ENCODE data around the gene GALR2. TPM values are rescaled to one million over a fixed set of nuclear protein-coding genes. Genes with fewer than 3 reads are reported as not detected.

GALR2 gene
- total and polyA plus RNA-seq, 7 donors, result 0.05 to 0.22 (median 0.14) TPM; not detected in 3

GRCh38 chr17:76125391-76125675 lies 50.8 kb downstream of the GALR2 start:
- intact Hi-C loops (cut with DNase I), result no loop called here
- no peak overlapping the region for H3K27ac ChIP-seq
- H3K4me1 ChIP-seq, result no peaks in the 10 kb centered on the region
- no peaks in the 10 kb centered on the region for H3K27me3 ChIP-seq (ENCODE audit: insufficient read depth in 3 of 3, low read length in 2 of 3)
- H3K36me3 ChIP-seq (ENCODE audit: insufficient read depth in 1 of 2, low read depth in 1 of 2), result no peaks in the 10 kb centered on the region
- TF ChIP-seq CTCF (IDR thresholded peaks at IDR 0.05), result no peak
- DNase-seq, result no peak
- H3K9me3 ChIP-seq, result no peaks in the 10 kb centered on the region
- no peak for ATAC-seq
- no peak overlapping the region for H3K4me3 ChIP-seq
- 81 to 85% (median 84%) methylated on average over 5 of the region's 5 CpGs for WGBS, 3 donors

- no peak for ATAC-seq
- Histone ChIP-seq H3K9me3 (no peaks in the 10 kb centered on the region), H3K4me3 (no peak overlapping the region), H3K27me3 (ENCODE audit: insufficient read depth in 3 of 3, low read length in 2 of 3) (no peaks in the 10 kb centered on the region), H3K27ac (no peak overlapping the region), H3K4me1 (no peaks in the 10 kb centered on the region), H3K36me3 (ENCODE audit: insufficient read depth in 1 of 2, low read depth in 1 of 2) (no peaks in the 10 kb centered on the region)
- no peak for DNase-seq
- no peak for TF ChIP-seq CTCF (IDR thresholded peaks at IDR 0.05)
- intact Hi-C loops (cut with DNase I), result no loop called here
- 86 to 94% (median 93%) methylated on average over 1 of the region's 1 CpG for WGBS, 3 donors
These were observed 51.3 kb downstream of the GALR2 start for GRCh38 chr17:76125922-76126321.

Other genes starting within 250 kb of the GALR2 start
- gene UNC13D, start 230.4 kb upstream of the GALR2 start, total RNA-seq, result 10 to 100 TPM in 1 of 4 donors, 1 to 10 TPM in 3; 5.1 to 12.8 (median 7.2) TPM
- 1 to 10 TPM; 1.7 to 3.7 (median 2.2) TPM for gene UNC13D, start 230.4 kb upstream of the GALR2 start, polyA plus RNA-seq
- gene WBP2, start 219.4 kb upstream of the GALR2 start, total RNA-seq, result 100 to 1,000 TPM; 109 to 278 (median 164) TPM
- 100 to 1,000 TPM; 115 to 174 (median 149) TPM for gene WBP2, start 219.4 kb upstream of the GALR2 start, polyA plus RNA-seq
- gene TRIM47, start 196.2 kb upstream of the GALR2 start, total RNA-seq, result 10 to 100 TPM in 3 of 4 donors, 1 to 10 TPM in 1; 8.9 to 16.0 (median 10.9) TPM
- gene TRIM47, start 196.2 kb upstream of the GALR2 start, polyA plus RNA-seq, result 10 to 100 TPM in 2 of 3 donors, 1 to 10 TPM in 1; 8.4 to 17.1 (median 10.9) TPM
- gene TRIM65, start 177.8 kb upstream of the GALR2 start, total RNA-seq, result 10 to 100 TPM in 2 of 4 donors, 1 to 10 TPM in 2; 9.2 to 10.3 (median 9.7) TPM
- gene TRIM65, start 177.8 kb upstream of the GALR2 start, polyA plus RNA-seq, result 10 to 100 TPM in 1 of 3 donors, 1 to 10 TPM in 2; 9.0 to 14.8 (median 9.0) TPM
- gene MRPL38, start 169.9 kb upstream of the GALR2 start, total RNA-seq, result 100 to 1,000 TPM; 107 to 168 (median 125) TPM
- gene MRPL38, start 169.9 kb upstream of the GALR2 start, polyA plus RNA-seq, result 100 to 1,000 TPM; 104 to 115 (median 107) TPM
- gene FBF1, start 133.7 kb upstream of the GALR2 start, total RNA-seq, result 1 to 10 TPM; 1.8 to 5.9 (median 3.7) TPM
- gene FBF1, start 133.7 kb upstream of the GALR2 start, polyA plus RNA-seq, result 10 to 100 TPM in 1 of 3 donors, 1 to 10 TPM in 2; 1.8 to 10.4 (median 3.1) TPM
- 10 to 100 TPM; 58.1 to 78.8 (median 64.4) TPM for gene ACOX1, start 95.6 kb upstream of the GALR2 start, total RNA-seq
- gene ACOX1, start 95.6 kb upstream of the GALR2 start, polyA plus RNA-seq, result 10 to 100 TPM; 13.0 to 26.1 (median 16.3) TPM
- gene TEN1, start 95.5 kb upstream of the GALR2 start, total RNA-seq, result 1 to 10 TPM; 3.4 to 8.8 (median 7.0) TPM
- gene TEN1, start 95.5 kb upstream of the GALR2 start, polyA plus RNA-seq, result 10 to 100 TPM; 14.7 to 21.1 (median 19.4) TPM
- gene CDK3, start 73.9 kb upstream of the GALR2 start, total RNA-seq, result 1 to 10 TPM in 1 of 4 donors, under 1 TPM in 3; 0.60 to 1.4 (median 0.62) TPM
- 1 to 10 TPM in 2 of 3 donors, under 1 TPM in 1; 0.47 to 1.9 (median 1.1) TPM for gene CDK3, start 73.9 kb upstream of the GALR2 start, polyA plus RNA-seq
- gene EVPL, start 47.5 kb upstream of the GALR2 start, total RNA-seq, result under 1 TPM in 3 of 4 donors, not detected in 1; 0.16 to 0.36 (median 0.19) TPM
- gene EVPL, start 47.5 kb upstream of the GALR2 start, polyA plus RNA-seq, result under 1 TPM; 0.03 to 0.07 (median 0.05) TPM
- gene SRP68, start 2.3 kb upstream of the GALR2 start, total RNA-seq, result 100 to 1,000 TPM in 2 of 4 donors, 10 to 100 TPM in 2; 87.3 to 117 (median 104) TPM
- gene SRP68, start 2.3 kb upstream of the GALR2 start, polyA plus RNA-seq, result 100 to 1,000 TPM in 1 of 3 donors, 10 to 100 TPM in 2; 72.4 to 141 (median 88.8) TPM
- gene ZACN, start 4.4 kb downstream of the GALR2 start, total RNA-seq, result under 1 TPM in 1 of 4 donors, not detected in 3; 0.08 TPM
- 1 to 10 TPM in 2 of 3 donors, under 1 TPM in 1; 0.98 to 1.6 (median 1.4) TPM for gene ZACN, start 4.4 kb downstream of the GALR2 start, polyA plus RNA-seq
- gene EXOC7, start 29.0 kb downstream of the GALR2 start, total RNA-seq, result 10 to 100 TPM; 56.0 to 61.0 (median 58.3) TPM
- gene EXOC7, start 29.0 kb downstream of the GALR2 start, polyA plus RNA-seq, result 10 to 100 TPM; 26.3 to 51.6 (median 43.7) TPM
- gene FOXJ1, start 66.5 kb downstream of the GALR2 start, total RNA-seq, result under 1 TPM in 2 of 4 donors, not detected in 2; 0.11 to 0.15 TPM
- gene FOXJ1, start 66.5 kb downstream of the GALR2 start, polyA plus RNA-seq, result under 1 TPM; 0.07 to 0.11 (median 0.09) TPM
- gene RNF157, start 165.7 kb downstream of the GALR2 start, total RNA-seq, result 10 to 100 TPM; 35.0 to 76.5 (median 60.0) TPM
- 10 to 100 TPM; 14.9 to 90.1 (median 73.9) TPM for gene RNF157, start 165.7 kb downstream of the GALR2 start, polyA plus RNA-seq
- 100 to 1,000 TPM in 3 of 4 donors, 10 to 100 TPM in 1; 55.2 to 414 (median 183) TPM for gene UBALD2, start 190.6 kb downstream of the GALR2 start, total RNA-seq
- 100 to 1,000 TPM in 2 of 3 donors, 10 to 100 TPM in 1; 68.2 to 145 (median 120) TPM for gene UBALD2, start 190.6 kb downstream of the GALR2 start, polyA plus RNA-seq
- 1 to 10 TPM in 2 of 4 donors, under 1 TPM in 2; 0.69 to 1.5 (median 0.95) TPM for gene QRICH2, start 233.5 kb downstream of the GALR2 start, total RNA-seq
- gene QRICH2, start 233.5 kb downstream of the GALR2 start, polyA plus RNA-seq, result 1 to 10 TPM in 2 of 3 donors, under 1 TPM in 1; 0.94 to 1.2 (median 1.1) TPM